GM10248 (cell line): ENCODE measurements around the gene KIF26A.

Source experiments
- CTCF ChIA-PET: fragments of 300-600 bp; sonication (Branson Sonifier 250); formaldehyde crosslinking; extraction: SDS; loops from one replicate; lab custom pipeline; 2021; ENCODE audit warnings: antibody characterized with exemption; lab: Yijun Ruan, JAX
- POLR2A ChIA-PET: fragments of 350-650 bp; sonication (Branson Sonifier 250); formaldehyde crosslinking; extraction: SDS; loops from one replicate; lab custom pipeline; 2020; ENCODE audit warnings: antibody characterized with exemption; lab: Yijun Ruan, JAX
- DNase-seq: peaks from one replicate; pipeline ENCODE4 v3.0.0; 2012; ENCODE audit errors: extremely low spot score
- TF ChIP-seq, protein P1 (sequence below): IDR thresholded peaks from 2 replicates; pipeline ENCODE4 v1.5.1; 2012; ENCODE audit warnings: mild to moderate bottlenecking, low read depth; ENCODE audit errors: extremely low read depth, missing control alignments, control extremely low read depth

The KIF26A gene

GRCh38 chr14:104210817-104211195, 72.4 kb downstream of the KIF26A start:
- ChIA-PET POLR2A (no interaction called here), CTCF (no interaction called here)
- no peak for DNase-seq
- TF ChIP-seq, protein P1, sequence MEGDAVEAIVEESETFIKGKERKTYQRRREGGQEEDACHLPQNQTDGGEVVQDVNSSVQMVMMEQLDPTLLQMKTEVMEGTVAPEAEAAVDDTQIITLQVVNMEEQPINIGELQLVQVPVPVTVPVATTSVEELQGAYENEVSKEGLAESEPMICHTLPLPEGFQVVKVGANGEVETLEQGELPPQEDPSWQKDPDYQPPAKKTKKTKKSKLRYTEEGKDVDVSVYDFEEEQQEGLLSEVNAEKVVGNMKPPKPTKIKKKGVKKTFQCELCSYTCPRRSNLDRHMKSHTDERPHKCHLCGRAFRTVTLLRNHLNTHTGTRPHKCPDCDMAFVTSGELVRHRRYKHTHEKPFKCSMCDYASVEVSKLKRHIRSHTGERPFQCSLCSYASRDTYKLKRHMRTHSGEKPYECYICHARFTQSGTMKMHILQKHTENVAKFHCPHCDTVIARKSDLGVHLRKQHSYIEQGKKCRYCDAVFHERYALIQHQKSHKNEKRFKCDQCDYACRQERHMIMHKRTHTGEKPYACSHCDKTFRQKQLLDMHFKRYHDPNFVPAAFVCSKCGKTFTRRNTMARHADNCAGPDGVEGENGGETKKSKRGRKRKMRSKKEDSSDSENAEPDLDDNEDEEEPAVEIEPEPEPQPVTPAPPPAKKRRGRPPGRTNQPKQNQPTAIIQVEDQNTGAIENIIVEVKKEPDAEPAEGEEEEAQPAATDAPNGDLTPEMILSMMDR = no peak

- CTCF ChIA-PET = no interaction called here
- TF ChIP-seq, protein P1 = no peak
- POLR2A ChIA-PET = no interaction called here
- no peak for DNase-seq
Measured at GRCh38 chr14:104211215-104211614, 72.8 kb downstream of the KIF26A start.

DNA sequence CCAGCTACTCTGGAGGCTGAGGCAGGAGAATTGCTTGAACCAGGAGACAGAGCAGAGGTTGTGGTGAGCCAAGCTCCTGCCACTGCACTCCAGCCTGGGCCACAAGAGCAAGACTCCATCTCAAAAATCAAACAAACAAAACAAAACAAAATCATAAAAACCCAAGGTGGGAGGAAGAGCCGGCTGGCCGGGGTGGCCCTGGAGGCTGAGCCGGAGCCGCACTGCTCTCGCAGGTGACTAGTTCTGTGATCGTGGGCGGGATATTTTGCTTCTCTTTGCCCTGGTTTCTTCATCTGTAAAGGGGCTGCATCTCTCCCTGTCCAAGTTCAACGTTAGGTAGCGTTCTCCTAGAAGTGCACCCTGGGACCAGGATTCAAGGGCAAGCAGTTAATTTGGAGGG, 73.4 kb downstream of the KIF26A start:
- ChIA-PET CTCF (no interaction called here), POLR2A (no interaction called here)
- TF ChIP-seq, protein P1 = no peak
- no peak for DNase-seq

DNA sequence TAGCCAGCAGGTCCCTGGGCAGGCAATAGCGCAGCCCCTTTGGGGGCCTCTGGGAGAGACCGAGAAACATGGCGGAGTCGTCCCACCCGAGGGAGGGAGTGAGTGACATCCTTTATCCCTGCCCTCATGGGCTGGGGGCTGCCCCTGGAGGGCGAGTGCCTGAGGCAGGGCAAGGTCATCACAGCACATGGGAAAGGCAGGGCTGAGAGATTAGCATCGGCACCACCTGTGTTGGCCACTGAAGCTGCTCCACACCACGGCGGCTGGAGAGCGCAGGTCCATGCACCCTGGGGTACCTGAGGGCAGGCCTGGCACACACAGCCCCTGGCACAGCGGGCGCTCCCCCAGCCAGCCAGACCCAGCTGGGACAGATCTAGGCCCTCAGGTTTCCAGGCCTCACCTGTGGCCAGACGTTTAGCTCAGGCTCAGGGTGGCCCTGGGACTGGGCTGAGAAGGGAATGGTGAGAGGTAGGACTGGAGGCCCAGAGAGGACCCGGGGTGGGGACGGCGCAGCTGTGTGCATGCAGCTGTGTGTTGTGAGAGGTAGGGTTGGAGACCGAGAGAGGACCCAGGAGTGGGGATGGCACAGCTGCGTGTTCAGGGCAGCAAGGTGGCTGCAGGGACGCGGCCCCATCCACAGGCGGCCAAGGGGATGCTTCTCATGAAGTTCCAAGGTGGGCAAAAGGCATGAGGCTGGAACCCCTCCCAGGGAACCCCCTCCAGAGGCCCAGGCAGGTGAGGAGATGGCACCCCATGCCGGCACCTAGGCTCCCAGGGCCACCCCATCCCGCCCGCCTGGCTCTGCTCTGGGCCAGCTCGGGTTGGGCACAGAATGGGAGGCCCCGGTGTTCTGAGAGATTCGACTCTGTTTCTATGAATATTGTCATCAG, 74.1 kb downstream of the KIF26A start:
- TF ChIP-seq, protein P1 = no peak
- no peak for DNase-seq
- ChIA-PET CTCF (no interaction called here), POLR2A (no interaction called here)

GRCh38 chr14:104213301-104214034, 75.1 kb downstream of the KIF26A start:
- TF ChIP-seq, protein P1 = no peak
- ChIA-PET CTCF (no interaction called here), POLR2A (no interaction called here)
- no peak for DNase-seq

- ChIA-PET POLR2A (no interaction called here), CTCF (no interaction called here)
- TF ChIP-seq, protein P1 = no peak
- no peak for DNase-seq
Measured at GRCh38 chr14:104214431-104215218, 76.2 kb downstream of the KIF26A start.
